ENCODE results near the gene GPS1.
"Not testable (repeated sequence)": the region's sequence is repeated elsewhere in the genome, so short reads cannot be mapped to it uniquely, and the experiment has no call there.

GPS1 gene

DNA sequence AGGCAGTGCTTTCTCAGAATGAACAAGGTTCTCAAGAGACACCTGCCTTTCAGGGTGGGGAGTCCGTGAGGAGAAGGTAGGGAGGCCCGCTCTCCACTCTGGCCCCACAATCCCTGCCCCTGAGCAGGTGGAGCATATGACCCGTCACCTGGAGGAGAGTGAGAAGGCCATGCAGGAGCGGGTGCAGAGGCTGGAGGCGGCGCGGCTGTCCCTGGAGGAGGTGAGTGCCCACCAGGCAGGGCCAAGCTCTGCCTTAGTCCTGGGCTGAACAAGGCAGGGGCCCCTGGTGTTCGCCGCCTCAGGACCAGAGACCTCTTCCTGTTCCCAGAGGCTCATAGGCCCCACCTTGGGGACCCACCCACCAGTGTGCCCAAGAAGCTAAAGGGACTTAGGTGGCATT lies 22.7 kb upstream of the GPS1 start:
- no peak for DNase-seq (ENCODE audit: low spot score)

DNA sequence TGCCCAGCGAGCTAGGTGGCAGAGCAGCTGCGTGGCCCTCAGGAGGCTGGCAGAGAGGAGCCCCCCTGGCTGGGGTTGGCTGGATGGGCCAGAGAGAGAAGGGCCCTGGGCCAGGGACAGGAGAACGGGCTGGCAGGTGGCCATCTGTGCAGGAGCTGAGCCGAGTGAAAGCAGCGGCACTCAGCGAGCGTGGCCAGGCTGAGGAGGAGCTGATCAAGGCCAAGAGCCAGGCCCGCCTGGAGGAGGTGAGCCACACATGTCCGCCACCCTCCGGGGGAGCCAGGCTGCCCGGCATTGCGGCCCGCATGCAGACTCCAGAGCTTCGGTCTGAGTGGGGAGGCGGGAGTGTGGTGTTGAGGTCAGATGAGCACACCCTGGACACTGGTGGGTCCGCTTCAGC lies 22.3 kb upstream of the GPS1 start:
- DNase-seq (ENCODE audit: low spot score): no peak

DNA sequence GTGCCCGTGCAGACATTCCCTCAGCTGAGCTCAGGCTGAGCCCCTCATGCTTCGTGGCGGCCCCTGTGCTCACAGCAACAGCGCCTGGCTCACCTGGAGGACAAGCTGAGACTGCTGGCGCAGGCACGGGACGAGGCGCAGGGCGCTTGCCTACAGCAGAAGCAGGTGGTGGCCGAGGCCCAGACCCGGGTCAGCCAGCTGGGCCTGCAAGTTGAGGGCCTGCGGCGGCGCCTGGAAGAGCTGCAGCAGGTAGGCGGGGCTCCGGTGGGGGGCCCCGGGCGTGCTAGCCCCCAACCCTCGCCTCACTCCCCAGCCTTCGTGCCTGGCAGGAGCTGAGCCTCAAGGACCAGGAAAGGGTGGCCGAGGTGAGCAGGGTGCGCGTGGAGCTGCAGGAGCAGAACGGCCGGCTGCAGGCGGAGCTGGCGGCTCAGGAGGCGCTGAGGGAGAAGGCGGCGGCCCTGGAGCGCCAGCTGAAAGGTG lies 21.7 kb upstream of the GPS1 start:
- DNase-seq (ENCODE audit: low spot score): no peak

DNA sequence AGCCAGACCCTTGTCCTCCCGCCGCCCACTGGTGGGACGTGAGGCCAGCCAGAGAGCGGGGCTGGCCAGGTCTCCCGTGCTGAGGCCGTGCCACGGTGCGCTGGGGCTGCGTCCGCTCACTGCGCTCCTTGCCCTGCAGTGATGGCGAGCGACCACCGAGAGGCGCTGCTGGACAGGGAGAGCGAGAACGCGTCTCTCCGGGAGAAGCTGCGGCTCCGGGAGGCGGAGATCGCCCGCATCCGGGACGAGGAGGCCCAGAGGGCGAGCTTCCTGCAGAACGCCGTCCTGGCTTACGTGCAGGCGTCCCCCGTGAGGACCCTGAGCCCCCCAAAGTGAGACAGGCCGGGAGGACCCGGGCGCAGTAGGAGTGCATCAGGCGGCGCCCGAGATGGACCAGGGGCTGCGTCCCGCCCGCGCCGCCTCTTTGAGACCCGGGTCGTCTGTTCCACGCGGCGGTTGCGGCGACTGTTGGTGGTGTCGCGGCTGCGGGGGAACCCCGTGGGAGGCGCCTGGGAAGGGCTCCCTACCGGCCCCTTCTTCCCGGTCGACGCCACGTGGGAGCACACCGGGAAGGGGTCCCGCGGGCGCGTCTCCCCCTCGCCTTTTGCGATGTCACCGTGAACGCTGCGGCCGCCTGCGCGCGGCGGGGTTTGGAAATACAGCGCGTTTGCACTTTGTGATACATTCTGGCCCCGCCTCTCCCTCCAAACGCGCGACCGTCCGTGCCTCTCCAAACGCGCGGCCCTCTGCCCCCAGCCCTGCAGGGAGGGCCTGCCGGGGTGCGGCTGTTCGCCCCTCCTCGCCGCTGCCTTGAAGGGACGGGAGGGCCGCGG lies 21.0 kb upstream of the GPS1 start:
- peak; percentile 66 for DNase-seq (ENCODE audit: low spot score)

DNA sequence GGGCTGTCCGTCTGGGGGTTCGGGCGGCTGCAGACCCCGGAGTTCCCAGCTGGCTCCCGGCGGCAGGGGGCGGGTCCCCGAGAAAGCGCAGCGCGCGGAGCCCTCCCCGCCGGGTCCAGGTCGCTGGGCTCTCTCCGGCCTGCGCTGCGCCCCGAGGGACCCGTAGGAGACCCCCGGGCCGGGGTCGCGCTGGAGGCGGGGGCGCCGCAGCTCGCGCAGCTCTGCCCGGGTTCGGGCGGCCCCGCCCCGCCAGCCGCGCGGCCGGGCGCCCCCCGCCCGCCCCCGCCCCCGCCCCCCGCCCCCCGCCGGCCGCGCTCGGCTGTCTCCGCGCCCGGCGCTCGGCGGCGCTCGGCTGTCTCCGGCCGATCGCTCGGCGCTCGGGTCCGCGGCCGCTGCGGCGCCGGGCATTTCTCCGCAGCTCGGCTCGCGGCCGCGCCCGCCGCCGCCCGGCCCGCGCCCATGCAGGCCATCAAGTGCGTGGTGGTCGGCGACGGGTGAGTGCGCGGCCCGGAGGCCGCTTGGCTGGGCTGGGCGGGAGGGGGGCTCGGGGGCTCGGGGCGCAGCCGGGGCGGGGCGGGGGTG lies 20.3 kb upstream of the GPS1 start, which contains the start of gene RAC3:
Gene RAC3, plus strand, starts transcription at position 376 of the 582 bp plus-strand sequence. Its CDS starts 84 bp downstream, at position 460.
- DNase-seq (ENCODE audit: low spot score): no peak

DNA sequence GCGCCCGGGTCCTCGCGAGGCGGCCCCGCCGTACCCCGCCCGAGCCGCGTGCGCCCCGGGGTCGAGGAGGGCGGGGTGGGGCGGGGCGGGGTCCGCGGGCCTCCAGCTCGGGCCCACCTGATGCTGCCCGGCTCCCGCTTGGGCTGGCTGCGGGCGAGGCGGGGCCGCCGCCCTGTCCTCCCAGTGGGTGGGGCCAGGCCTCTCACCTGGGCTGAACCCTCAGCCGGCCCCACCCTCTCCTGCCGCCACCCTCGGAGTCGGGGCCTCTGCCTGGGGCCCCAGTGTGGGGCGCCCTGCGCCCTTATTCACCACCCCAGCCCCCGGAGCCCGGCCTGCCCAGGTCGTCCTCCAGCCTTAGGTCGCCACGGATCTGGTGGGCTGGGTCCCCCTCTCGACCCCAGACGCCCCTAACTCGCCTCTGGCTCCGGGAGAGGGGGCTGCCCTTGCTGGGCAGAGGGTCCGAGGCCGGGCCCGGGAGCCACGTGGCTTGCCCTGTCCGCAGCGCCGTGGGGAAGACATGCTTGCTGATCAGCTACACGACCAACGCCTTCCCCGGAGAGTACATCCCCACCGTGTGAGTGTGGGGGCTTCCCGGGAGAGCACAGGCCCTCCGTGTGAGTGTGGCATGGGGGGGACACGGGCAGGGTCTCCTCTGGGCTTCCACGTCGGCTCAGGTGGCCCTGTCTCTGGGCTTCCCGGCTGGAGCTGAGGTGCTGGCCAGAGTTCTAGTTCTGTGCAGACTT lies 19.6 kb upstream of the GPS1 start:
- no peak for DNase-seq (ENCODE audit: low spot score)

DNA sequence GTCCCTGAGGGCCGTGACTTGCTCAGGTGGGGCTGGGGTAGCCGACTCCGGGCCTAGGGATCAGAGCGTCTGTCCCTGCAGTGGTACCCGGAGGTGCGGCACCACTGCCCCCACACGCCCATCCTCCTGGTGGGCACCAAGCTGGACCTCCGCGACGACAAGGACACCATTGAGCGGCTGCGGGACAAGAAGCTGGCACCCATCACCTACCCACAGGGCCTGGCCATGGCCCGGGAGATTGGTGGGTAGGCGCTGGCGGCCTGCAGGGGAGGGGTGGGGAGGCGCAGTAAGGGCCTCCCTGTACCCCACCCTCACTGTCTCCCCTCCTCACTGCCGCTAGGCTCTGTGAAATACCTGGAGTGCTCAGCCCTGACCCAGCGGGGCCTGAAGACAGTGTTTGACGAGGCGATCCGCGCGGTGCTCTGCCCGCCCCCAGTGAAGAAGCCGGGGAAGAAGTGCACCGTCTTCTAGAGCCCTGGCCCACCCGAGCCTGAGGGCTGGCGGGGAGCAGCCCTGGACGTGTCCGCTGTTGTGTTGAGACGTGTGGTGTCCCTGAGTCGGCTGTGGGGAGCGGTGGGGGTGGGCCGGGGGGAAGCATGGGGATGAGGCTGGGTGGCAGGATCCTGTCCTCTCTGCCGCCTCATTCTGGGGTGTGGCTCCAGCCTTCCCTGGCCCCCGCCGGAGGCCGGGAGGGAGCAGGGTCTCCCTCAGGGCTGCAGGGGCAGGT lies 18.2 kb upstream of the GPS1 start:
- no peak for DNase-seq (ENCODE audit: low spot score)

DNA sequence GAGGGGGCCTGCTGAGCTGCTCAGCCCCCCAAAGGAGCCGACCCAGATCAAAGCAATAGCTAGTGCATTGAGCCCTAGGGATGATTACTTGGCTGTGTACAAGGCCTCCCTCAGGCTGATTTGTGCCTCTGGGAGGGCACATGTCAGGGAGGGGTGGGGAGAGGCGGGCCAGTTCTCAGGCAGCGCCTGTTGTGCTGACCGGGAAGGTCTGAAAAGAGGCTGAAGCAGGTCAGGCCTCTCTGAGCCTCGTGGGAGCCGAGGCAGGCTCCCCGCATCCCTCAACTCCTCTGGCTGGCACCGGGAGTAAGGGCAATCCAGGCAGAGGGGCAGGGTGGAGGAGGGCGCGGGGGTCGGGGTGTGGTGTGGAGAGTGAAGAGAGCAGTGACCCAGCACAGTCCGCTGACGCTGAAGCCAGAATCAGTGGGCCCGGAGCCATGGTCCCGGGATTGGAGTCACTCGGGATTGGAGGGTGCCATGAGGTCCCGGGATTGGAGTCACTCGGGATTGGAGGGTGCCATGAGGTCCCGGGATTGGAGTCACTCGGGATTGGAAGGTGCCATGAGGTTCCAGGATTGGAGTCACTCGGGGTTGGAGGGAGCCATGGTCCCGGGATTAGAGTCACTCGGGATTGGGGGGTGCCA lies 17.2 kb upstream of the GPS1 start:
- no peak for DNase-seq (ENCODE audit: low spot score)

DNA sequence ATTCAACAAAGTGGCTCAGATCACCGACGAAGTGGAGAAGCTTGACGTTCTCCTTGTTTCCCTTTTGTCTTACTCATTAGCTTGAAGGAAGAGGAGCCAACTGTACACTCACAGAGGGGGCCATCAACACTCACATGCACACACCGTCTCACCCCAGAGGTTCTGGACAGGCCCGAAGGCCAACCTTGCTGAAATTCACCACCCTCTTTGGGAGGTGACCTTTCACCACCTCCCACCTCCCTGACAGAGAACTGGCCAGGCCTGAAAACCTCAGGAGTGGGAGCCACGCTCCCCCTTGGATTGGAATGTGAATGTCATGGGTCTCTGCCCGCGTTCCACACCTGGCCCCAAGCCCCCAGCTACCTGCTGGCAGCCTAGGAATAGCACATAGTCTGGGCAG lies 16.2 kb upstream of the GPS1 start:
- no peak for DNase-seq (ENCODE audit: low spot score)

DNA sequence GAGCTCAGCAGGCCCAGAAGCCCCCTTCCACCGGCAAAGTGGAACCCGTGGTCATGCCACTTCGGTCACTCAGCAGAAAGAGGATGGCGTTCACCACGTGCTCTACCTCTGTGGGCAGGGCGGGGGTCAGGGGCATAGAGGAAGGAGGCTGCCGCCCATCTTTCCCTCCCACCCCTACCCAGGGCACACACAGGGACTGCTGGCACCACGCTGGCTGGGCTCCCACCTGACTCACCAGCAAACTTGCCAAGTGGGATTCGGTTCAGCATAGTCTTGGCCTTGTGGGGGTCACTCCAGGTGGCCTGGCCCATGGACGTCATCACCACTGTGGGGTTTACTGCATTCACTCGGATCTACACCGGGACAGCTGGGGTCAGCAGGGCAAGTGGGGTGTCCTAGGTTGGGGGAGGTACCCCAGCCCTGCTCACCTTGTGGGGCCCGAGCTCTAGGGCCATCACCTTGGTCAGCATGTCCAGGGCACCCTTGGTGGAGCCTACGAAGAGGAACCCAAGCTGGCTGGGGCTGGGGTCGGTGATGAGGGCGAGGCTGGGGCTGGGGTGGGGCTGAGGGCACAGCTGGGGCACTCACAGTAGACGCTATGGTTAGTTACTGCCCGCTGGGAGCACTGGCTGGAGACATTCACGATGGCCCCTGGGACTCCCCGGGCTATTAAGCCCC lies 15.6 kb upstream of the GPS1 start:
- DNase-seq (ENCODE audit: low spot score): no peak

DNA sequence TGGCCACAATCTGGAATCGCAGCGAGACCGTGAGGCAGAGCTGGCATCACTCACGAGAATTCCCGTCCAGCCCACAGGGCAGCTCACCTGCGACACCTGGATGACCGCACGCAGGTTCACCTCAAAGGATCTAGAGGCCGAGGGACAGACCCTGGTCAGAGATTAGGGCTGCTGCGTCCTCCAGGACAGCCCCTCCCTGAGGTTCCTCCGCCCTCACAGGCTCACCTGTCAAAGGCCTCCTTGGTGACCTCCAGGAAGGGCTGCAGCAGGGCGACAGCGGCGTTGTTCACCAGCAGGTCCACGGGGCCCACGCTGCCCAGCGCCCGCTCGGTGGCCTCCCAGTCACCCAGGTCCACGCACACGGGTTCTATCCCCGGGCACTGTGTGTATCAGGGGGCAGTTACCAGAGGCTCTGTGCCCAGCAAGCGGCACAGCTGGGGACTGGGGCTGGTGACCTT lies 15.0 kb upstream of the GPS1 start:
- DNase-seq (ENCODE audit: low spot score): no peak

DNA sequence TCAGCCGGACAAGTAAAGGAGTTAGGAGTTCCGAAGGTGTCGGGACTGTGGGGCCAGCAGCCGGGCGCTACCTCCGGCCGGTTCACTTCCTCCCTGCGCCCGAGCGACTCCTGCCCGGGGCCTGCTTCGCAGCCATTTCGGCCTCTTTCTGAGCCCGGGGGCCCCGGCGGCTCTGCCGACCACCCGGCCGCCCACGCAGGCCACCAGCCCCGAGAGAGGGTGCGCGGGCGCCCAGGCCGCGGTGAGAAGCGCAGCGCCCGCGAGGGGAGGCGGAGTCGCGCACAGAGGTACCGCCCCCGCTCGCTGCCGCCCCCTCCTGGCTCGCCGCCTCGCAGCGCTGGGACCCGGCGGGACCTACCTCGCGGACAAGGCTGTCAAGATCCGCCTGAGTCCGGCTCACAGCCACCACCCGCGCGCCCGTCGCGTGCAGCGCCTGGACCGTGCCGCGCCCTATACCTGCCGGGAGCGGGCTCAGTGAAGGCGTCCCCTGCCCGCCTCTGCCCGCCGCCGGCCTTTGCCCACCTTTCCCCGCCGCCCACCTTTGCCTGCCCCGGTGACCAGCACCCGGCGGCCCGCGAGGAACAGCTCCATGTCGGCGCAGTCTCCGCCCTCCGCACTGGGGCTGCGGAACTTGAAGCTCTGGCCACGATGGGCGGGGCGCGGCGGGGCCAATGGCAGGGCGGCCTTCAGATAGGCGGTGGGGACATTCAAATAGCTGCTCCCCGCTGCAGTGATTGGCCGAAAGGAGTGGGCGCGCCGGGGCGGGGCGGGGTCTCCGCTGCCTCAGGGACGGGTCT lies 14.4 kb upstream of the GPS1 start, which contains the start of gene DCXR:
Gene DCXR, minus strand, starts transcription at position 606 of the 797 bp plus-strand sequence. Its CDS starts 15 bp downstream, at position 591.
- DNase-seq (ENCODE audit: low spot score): peak; percentile 96

DNA sequence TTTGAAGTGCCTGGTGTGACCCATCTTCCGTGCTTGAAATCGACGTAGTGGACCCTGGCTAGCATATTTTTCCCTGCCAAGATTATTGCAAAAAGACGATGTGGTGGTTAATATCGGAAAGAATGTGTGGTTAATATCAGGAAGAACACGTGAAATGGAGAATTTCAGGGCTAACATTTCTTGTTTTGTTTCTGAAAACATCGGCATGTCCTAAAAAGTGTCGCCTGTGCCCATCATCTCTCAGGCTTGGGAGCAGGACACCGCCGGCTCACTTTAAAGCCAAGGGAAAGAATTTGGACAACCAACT lies 13.9 kb upstream of the GPS1 start:
- no peak for DNase-seq (ENCODE audit: low spot score)

DNA sequence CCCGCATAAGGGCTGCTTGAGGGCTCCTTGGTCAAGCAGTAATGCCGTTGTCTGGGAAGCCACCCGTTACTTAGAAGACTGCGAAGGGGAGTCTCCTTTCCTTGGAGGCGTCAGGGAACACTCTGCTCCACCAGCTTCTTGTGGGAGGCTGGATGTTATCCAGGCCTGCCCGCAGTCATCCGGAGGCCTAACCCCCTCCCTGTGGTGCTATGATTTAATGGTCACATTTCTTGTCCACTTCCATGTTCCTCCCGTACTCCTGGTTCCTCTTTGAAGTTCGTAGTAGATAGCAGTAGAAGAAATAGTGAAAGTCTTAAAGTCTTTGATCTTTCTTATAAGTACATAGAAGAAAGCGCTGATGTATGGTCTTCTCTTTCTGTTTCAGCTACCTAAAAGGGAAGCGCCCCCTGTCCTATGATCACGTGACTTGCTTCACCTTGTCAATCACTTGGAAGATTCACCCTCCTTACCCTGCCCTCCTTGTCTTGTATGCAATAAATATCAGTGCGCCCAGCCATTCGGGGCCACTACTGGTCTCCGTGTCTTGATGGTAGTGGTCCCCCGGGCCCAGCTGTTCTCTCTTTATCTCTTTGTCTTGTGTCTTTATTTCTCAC lies 12.8 kb upstream of the GPS1 start:
- DNase-seq (ENCODE audit: low spot score): not testable (repeated sequence)

DNA sequence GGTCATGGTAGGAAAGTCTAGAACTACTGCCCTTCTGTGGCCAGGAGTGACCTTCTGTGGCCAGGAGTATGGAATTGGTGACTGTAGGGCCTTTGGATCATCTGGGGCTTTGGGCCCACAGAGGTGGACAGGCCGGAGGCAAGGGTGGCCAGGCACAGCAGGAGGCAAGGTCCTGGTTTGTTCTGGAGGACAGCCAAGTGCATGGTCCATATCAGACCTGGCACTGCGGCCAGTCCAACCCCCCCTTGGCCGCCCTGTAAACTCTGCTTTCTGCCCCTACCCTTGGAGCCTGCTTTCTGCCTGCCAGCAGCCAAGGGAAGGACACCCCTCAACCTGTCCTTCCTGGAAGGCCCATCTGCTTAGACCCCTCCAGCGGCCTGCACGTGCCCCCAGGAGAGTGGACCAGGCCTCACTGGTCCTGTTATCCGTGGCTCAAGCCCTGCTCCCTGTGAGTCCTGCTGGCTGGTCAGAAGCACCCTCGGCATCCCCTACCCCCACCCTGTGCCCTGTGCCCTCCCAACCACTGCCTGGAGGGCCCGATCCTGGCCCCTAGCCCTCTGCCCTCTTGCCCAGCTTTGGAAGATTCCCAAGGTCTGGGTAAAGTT lies 11.9 kb upstream of the GPS1 start:
- no peak for DNase-seq (ENCODE audit: low spot score)

DNA sequence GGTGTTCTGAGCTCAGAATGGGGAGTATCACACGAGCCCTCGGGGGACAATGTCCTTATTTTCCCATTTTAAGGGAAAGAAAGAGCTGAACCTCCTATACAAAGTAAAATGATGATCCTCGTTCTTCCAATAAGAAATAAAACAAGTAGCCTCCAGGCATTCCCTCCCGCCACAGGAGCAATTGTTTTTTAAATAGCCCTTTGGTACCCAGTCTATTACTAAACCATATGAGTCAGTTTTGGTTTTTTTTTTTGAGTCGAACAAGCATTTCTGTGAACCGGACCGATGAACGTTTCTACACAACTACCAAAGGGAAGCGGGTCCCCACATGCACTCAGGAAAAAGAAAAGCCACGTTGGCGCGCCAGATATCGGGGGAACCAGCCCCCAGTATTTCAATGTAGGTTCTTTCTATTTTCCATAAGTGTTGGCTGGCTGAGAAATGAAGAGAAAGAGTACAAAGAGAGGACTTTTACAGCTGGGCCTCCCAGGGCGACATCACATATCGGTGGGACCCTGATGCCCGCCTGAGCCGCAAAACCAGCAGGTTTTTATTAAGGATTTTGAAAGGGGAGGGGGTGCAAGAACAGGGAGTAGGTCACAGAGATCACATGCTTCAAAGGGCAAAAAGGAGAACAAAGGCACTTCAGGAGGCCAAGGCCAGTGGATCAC lies 10.4 kb upstream of the GPS1 start:
- DNase-seq (ENCODE audit: low spot score): no peak

DNA sequence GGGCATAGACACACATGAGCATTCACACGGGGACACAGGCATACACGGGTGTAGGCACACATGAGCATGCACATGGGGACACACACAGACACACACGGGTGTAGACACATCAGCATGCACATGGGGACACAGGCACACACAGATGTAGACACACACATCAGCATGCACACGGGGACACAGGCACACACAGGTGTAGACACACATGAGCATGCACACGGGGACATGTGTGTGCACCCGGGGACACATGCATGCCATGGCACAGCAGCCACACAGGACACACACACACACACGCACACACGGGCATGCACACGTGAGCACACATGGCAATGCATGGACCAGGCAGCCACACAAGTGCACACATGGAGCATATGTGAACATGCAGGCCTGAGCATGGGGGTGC lies 9.0 kb upstream of the GPS1 start:
- no peak for DNase-seq (ENCODE audit: low spot score)

DNA sequence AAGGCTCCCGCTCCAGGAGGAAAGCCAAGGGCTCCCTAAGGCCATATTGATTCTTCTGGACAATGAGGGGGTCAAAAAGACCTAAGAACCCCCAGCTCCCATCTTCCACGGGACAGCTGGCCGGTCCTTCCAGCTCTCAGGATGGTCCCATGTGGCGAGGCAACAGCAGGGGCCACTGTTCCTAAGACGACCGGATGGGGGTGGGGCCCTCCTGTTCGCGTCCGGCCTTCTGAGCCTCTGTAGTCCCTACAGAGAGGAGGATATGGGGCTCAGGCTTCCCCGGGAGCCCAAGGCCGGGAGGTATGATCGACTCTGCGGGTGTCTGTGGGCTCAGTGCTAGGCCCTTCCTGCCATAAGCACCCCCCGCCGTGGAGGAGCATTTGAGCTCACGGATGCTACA lies 8.2 kb upstream of the GPS1 start:
- no peak for DNase-seq (ENCODE audit: low spot score)

All from globus pallidus (tissue), 1 donor.